Endothelial cell of umbilical vein (primary cell): Measurements from ENCODE around the gene NEBL.

Experiments
- EZH2 ChIP-seq: IDR thresholded peaks from 2 replicates; pipeline ENCODE4 v1.6.1; 2012; ENCODE audit warnings: borderline replicate concordance, low read depth, mild to moderate bottlenecking, moderate library complexity, low read length, inconsistent platforms; ENCODE audit not compliant: severe bottlenecking
- FOS ChIP-seq: IDR thresholded peaks from 2 replicates; pipeline ENCODE4 v1.6.1; 2011; ENCODE audit warnings: mild to moderate bottlenecking, low read length, moderate library complexity, borderline replicate concordance; ENCODE audit not compliant: insufficient read depth
- GATA2 ChIP-seq: IDR thresholded peaks from 2 replicates; pipeline ENCODE4 v1.7.0; 2011; ENCODE audit warnings: low read depth, mild to moderate bottlenecking, moderate library complexity, mixed read lengths, low read length; ENCODE audit not compliant: insufficient read length, insufficient read depth
- JUN ChIP-seq: IDR thresholded peaks from 2 replicates; pipeline ENCODE4 v1.6.1; 2011; ENCODE audit warnings: borderline replicate concordance, low read depth; ENCODE audit not compliant: insufficient read length, insufficient read depth
- MYC ChIP-seq: IDR thresholded peaks from one replicate; pipeline ENCODE4 v1.6.1; 2011; ENCODE audit warnings: mild to moderate bottlenecking, low read depth, low read length
- POLR2A ChIP-seq: IDR thresholded peaks from 2 replicates; pipeline ENCODE4 v1.6.1; 2012; ENCODE audit warnings: low read depth, mild to moderate bottlenecking, control low read depth, low read length
- POLR2AphosphoS5 ChIP-seq: IDR thresholded peaks from 2 replicates; pipeline ENCODE4 v1.6.1; 2012; ENCODE audit warnings: low read depth, mild to moderate bottlenecking, control low read depth, low read length, moderate library complexity; ENCODE audit not compliant: insufficient read depth
- TF ChIP-seq, protein P1 (sequence below), 2 donors: IDR thresholded peaks; 1 replicate in 1 of 2; 2 replicates in 1 of 2; pipeline ENCODE4 v1.5.1; 2011; ENCODE audit warnings: low read length in 2 of 2, mild to moderate bottlenecking in 2 of 2, moderate library complexity in 2 of 2, control low read depth in 1 of 2, inconsistent platforms in 1 of 2, low read depth in 1 of 2; ENCODE audit not compliant: insufficient read depth in 1 of 2; ENCODE audit errors: extremely low read depth in 1 of 2
- TF ChIP-seq, protein P2 (sequence below): IDR thresholded peaks from 2 replicates; pipeline ENCODE4 v1.6.1; 2011; ENCODE audit not compliant: insufficient read depth, insufficient read length

DNA sequence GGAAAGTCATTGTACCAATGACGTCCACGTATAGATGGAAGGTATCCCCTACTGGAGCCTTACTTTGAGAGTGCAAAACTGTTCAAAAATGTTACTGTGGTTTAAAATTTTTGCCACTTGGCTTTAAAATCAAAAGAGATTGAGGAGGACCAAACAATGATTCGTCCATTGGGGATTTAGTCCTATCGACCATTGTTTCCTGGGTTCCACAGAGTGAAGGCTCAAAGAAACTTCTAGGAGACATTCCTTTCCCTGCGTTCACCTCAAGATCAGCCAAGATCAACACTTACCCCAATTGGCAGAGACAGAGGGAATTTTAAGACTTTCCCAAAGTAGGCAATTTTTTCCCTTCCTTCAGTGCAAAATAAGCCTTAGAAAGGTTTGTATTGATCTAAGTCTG, 152.3 kb downstream of the NEBL start:
- TF ChIP-seq, protein P1, sequence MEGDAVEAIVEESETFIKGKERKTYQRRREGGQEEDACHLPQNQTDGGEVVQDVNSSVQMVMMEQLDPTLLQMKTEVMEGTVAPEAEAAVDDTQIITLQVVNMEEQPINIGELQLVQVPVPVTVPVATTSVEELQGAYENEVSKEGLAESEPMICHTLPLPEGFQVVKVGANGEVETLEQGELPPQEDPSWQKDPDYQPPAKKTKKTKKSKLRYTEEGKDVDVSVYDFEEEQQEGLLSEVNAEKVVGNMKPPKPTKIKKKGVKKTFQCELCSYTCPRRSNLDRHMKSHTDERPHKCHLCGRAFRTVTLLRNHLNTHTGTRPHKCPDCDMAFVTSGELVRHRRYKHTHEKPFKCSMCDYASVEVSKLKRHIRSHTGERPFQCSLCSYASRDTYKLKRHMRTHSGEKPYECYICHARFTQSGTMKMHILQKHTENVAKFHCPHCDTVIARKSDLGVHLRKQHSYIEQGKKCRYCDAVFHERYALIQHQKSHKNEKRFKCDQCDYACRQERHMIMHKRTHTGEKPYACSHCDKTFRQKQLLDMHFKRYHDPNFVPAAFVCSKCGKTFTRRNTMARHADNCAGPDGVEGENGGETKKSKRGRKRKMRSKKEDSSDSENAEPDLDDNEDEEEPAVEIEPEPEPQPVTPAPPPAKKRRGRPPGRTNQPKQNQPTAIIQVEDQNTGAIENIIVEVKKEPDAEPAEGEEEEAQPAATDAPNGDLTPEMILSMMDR (IDR thresholded peaks at IDR 0.05; ENCODE audit: extremely low read depth in 1 of 2, insufficient read depth in 1 of 2, low read depth in 1 of 2, low read length in 2 of 2) = no peak
- TF ChIP-seq POLR2A (no peak), EZH2 (no peak), POLR2AphosphoS5 (no peak), MYC (no peak), JUN (no peak), FOS (no peak), GATA2 (no peak)
- TF ChIP-seq, protein P2, sequence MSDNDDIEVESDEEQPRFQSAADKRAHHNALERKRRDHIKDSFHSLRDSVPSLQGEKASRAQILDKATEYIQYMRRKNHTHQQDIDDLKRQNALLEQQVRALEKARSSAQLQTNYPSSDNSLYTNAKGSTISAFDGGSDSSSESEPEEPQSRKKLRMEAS = no peak
